Calu3 (cell line): ENCODE data around the gene CADM1. TPM values are rescaled to one million over a fixed set of nuclear protein-coding genes. Genes with fewer than 3 reads are reported as not detected.

Source experiments
- BruUV-seq: library from RNA; stranded (reverse); fragments of 400-500 nt; replicated peaks from 2 replicates; lab custom pipeline; 2021; lab: Mats Ljungman, UMichigan
- CTCF ChIA-PET: fragments of 300-600 bp; sonication (Branson Sonifier 250); formaldehyde crosslinking; loops from one replicate; lab custom pipeline; 2022; ENCODE audit warnings: antibody characterized with exemption; lab: Charles Lee
- DNase-seq: peaks from one replicate; pipeline ENCODE4 v3.0.0; 2022
- H3K27ac Mint-ChIP-seq: one replicate; pipeline ENCODE4 v1.8.0; 2022; ENCODE audit warnings: mixed read lengths; ENCODE audit not compliant: unreplicated experiment
- H3K27me3 Mint-ChIP-seq: one replicate; pipeline ENCODE4 v1.8.0; 2022; ENCODE audit warnings: mixed read lengths; ENCODE audit not compliant: unreplicated experiment
- H3K36me3 Mint-ChIP-seq: one replicate; pipeline ENCODE4 v1.8.0; 2022; ENCODE audit warnings: mild to moderate bottlenecking, moderate library complexity, mixed read lengths; ENCODE audit not compliant: insufficient read depth, unreplicated experiment
- H3K4me1 Mint-ChIP-seq: one replicate; pipeline ENCODE4 v1.8.0; 2022; ENCODE audit warnings: mild to moderate bottlenecking, low read depth, mixed read lengths; ENCODE audit not compliant: unreplicated experiment
- H3K4me3 Mint-ChIP-seq: one replicate; pipeline ENCODE4 v1.8.0; 2022; ENCODE audit warnings: mild to moderate bottlenecking, low read depth, moderate library complexity, mixed read lengths; ENCODE audit not compliant: unreplicated experiment
- H3K9me3 Mint-ChIP-seq: one replicate; pipeline ENCODE4 v1.8.0; 2022; ENCODE audit warnings: low read depth, mixed read lengths; ENCODE audit not compliant: unreplicated experiment
- intact Hi-C: fragments of 100-400 bp; cut with micrococcal nuclease; formaldehyde crosslinking; loops from one replicate; pipeline ENCODE4 v1.10.0; 2022; ENCODE audit not compliant: unreplicated experiment
- total RNA-seq: library from RNA; stranded (reverse); gene quantifications from 2 replicates; pipeline ENCODE4 v1.2.3, GENCODE V29; 2022
- TF ChIP-seq, protein P1 (sequence below): fragments of 200-600 bp; IDR thresholded peaks from one replicate; pipeline ENCODE4 v1.8.0; 2022; ENCODE audit warnings: antibody characterized with exemption; ENCODE audit not compliant: unreplicated experiment

The CADM1 gene
- total RNA-seq, 1 experiment from 2014 or later, result 0.68 TPM

DNA sequence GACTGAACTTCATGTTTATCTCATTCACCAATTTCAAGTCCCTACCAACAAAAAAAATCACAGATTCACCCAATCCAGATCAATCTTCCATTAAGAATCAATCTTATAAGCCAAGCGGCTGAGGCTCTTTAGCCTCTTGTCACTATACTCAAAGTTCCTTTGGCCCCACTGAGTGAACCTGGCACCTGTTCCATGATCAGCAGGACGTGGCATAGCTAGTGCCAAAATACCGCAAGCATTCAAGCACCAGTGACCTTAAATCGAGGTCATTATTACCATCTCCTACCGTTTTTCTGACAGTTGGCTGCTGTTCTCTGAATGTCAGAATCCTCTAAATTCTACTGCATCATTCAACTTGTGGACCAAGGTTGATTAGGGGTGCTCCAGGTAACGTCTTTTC, 141.2 kb downstream of the CADM1 start:
- CTCF ChIA-PET, result no interaction called here
- no peak overlapping the region for H3K27ac Mint-ChIP-seq
- no peaks in the 10 kb centered on the region for H3K9me3 Mint-ChIP-seq
- intact Hi-C loops, result no loop called here
- no peaks in the 10 kb centered on the region for H3K4me1 Mint-ChIP-seq
- no peaks in the 10 kb centered on the region for H3K36me3 Mint-ChIP-seq
- TF ChIP-seq, protein P1, sequence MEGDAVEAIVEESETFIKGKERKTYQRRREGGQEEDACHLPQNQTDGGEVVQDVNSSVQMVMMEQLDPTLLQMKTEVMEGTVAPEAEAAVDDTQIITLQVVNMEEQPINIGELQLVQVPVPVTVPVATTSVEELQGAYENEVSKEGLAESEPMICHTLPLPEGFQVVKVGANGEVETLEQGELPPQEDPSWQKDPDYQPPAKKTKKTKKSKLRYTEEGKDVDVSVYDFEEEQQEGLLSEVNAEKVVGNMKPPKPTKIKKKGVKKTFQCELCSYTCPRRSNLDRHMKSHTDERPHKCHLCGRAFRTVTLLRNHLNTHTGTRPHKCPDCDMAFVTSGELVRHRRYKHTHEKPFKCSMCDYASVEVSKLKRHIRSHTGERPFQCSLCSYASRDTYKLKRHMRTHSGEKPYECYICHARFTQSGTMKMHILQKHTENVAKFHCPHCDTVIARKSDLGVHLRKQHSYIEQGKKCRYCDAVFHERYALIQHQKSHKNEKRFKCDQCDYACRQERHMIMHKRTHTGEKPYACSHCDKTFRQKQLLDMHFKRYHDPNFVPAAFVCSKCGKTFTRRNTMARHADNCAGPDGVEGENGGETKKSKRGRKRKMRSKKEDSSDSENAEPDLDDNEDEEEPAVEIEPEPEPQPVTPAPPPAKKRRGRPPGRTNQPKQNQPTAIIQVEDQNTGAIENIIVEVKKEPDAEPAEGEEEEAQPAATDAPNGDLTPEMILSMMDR, result no peak
- no peak overlapping the region for H3K4me3 Mint-ChIP-seq
- H3K27me3 Mint-ChIP-seq, result no peaks in the 10 kb centered on the region
- no peak for DNase-seq
- BruUV-seq, result no TSS peak

DNA sequence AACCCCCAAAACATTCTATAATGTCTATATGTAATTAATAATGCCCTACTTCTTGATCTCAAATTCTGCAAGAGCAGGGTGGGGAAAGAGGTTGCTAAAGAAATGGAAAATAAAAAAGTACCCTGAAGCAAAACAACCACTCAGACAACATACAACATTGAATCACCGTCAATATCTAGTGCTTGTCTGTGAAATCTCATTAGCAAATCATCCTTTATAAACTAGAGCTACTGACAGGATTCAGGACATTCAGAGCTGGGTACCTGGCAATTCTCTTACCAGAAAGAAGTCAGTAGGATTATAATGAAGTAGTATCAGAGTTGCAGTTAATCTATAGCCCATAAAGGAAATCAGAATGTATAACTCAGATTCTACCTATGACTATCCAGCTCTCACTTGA, 143.2 kb downstream of the CADM1 start:
- H3K27me3 Mint-ChIP-seq, result no peaks in the 10 kb centered on the region
- BruUV-seq, result no TSS peak
- no peaks in the 10 kb centered on the region for H3K9me3 Mint-ChIP-seq
- TF ChIP-seq, protein P1, result no peak
- no peak for DNase-seq
- H3K4me1 Mint-ChIP-seq, result no peaks in the 10 kb centered on the region
- H3K4me3 Mint-ChIP-seq, result no peak overlapping the region
- intact Hi-C loops, result no loop called here
- H3K27ac Mint-ChIP-seq, result no peak overlapping the region
- no peaks in the 10 kb centered on the region for H3K36me3 Mint-ChIP-seq
- CTCF ChIA-PET, result no interaction called here

DNA sequence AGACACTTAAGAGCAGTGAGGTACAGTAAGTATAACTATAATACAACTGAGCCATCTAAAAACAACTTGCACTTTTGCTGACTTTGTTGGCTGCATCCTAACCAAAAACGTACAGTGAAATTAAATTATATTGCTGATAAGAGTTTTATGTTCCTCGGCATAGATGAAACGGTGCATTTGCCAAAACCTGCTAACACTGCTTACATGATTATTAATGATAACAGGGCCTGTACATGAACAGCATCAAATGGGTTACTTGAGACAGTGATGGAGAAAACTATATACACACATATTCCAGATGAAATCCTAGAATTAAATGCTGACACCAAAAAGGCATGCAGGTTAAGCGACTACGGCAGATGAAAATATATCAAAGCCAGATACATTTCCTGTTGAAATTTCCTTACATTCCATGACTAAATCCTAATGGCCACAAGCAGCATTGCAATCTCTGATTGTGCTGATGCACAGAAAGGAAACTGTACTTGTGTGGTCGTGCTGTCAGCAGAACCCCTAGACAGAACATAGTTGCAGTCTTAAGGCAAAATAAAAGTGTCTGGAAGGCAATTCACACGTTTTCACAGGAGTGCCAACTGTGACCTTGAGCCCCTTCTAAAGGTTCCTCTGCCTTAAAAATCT, 143.9 kb downstream of the CADM1 start:
- no peak overlapping the region for H3K27ac Mint-ChIP-seq
- H3K9me3 Mint-ChIP-seq, result no peaks in the 10 kb centered on the region
- TF ChIP-seq, protein P1, result no peak
- CTCF ChIA-PET, result no interaction called here
- no peaks in the 10 kb centered on the region for H3K4me1 Mint-ChIP-seq
- H3K36me3 Mint-ChIP-seq, result no peaks in the 10 kb centered on the region
- DNase-seq, result no peak
- no peak overlapping the region for H3K4me3 Mint-ChIP-seq
- H3K27me3 Mint-ChIP-seq, result no peaks in the 10 kb centered on the region
- BruUV-seq, result no TSS peak
- intact Hi-C loops, result no loop called here

DNA sequence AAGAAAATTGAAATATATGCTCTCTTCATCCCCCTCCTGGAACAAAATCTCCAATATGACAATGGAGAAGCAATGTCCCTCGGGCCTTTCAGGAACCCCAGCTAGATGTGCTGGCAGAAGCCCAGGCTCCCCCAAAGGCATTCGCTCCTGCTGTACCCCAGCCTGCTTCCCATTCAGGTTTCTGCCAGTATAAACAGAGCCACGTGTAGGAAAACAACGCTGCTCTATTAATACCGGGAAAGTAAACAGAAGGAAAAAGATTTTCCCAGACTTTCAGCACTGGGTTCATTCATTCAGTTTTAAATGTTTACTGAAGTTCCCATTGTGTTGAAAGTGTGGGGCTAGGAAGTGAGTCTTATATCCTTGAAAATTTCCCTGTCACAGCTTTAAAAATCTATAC, 147.1 kb downstream of the CADM1 start:
- no TSS peak for BruUV-seq
- TF ChIP-seq, protein P1, result no peak
- intact Hi-C loops, result no loop called here
- H3K4me1 Mint-ChIP-seq, result no peaks in the 10 kb centered on the region
- CTCF ChIA-PET, result no interaction called here
- H3K36me3 Mint-ChIP-seq, result no peaks in the 10 kb centered on the region
- H3K27ac Mint-ChIP-seq, result no peak overlapping the region
- DNase-seq, result no peak
- H3K27me3 Mint-ChIP-seq, result no peaks in the 10 kb centered on the region
- no peak overlapping the region for H3K4me3 Mint-ChIP-seq
- H3K9me3 Mint-ChIP-seq, result no peaks in the 10 kb centered on the region
